H9 (cell line): ENCODE results near the gene KCNIP4. TPM values are rescaled to one million over a fixed set of nuclear protein-coding genes. Genes with fewer than 3 reads are reported as not detected.

Experiments used
- DNase-seq: peaks from one replicate; pipeline ENCODE4 v3.0.0-alpha.2; 2017
- H2AFZ ChIP-seq: one replicate; pipeline ENCODE4 v1.6.1; 2013; ENCODE audit warnings: mild to moderate bottlenecking, low read length, control low read depth, moderate library complexity
- H2AK5ac ChIP-seq: 2 replicates; pipeline ENCODE4 v1.6.1; 2013; ENCODE audit warnings: low read length, control low read depth, mixed read lengths; ENCODE audit not compliant: insufficient read length
- H2BK120ac ChIP-seq: one replicate; pipeline ENCODE4 v1.6.1; 2013; ENCODE audit warnings: low read depth, mild to moderate bottlenecking, low read length, control low read depth, inconsistent platforms; ENCODE audit not compliant: poor library complexity, severe bottlenecking
- H2BK12ac ChIP-seq: 2 replicates; pipeline ENCODE4 v1.6.1; 2013; ENCODE audit warnings: low read length, control low read depth, mixed read lengths, low read depth; ENCODE audit not compliant: insufficient read length
- H2BK15ac ChIP-seq: 2 replicates; pipeline ENCODE4 v1.6.1; 2013; ENCODE audit warnings: low read depth, low read length, control low read depth
- H2BK20ac ChIP-seq: one replicate; pipeline ENCODE4 v1.6.1; 2013; ENCODE audit warnings: low read depth, mild to moderate bottlenecking, low read length, control low read depth, inconsistent platforms; ENCODE audit not compliant: poor library complexity, severe bottlenecking
- H2BK5ac ChIP-seq: 2 replicates; pipeline ENCODE4 v1.6.1; 2013; ENCODE audit warnings: low read length, control low read depth, mixed read lengths; ENCODE audit not compliant: insufficient read length
- H3K14ac ChIP-seq: 2 replicates; pipeline ENCODE4 v1.6.1; 2013; ENCODE audit warnings: low read length, control low read depth; ENCODE audit not compliant: insufficient read depth
- H3K18ac ChIP-seq: 2 replicates; pipeline ENCODE4 v1.6.1; 2013; ENCODE audit warnings: low read depth, mild to moderate bottlenecking, mixed read lengths, low read length, control low read depth; ENCODE audit not compliant: insufficient read length
- H3K23ac ChIP-seq: 2 replicates; pipeline ENCODE4 v1.6.1; 2013; ENCODE audit warnings: low read length, control low read depth, mixed read lengths, low read depth; ENCODE audit not compliant: insufficient read length
- H3K23me2 ChIP-seq: 2 replicates; pipeline ENCODE4 v1.6.1; 2013; ENCODE audit warnings: low read depth, mild to moderate bottlenecking, mixed read lengths, low read length, control low read depth; ENCODE audit not compliant: insufficient read length, poor library complexity, severe bottlenecking
- H3K27ac ChIP-seq: 2 replicates; pipeline ENCODE4 v1.5.1; 2013; ENCODE audit warnings: low read length, control low read depth, mixed read lengths, low read depth; ENCODE audit not compliant: insufficient read length
- H3K27me3 ChIP-seq: 2 replicates; pipeline ENCODE4 v1.6.1; 2013; ENCODE audit warnings: low read length, control low read depth, inconsistent platforms; ENCODE audit not compliant: insufficient read depth
- H3K4ac ChIP-seq: 2 replicates; pipeline ENCODE4 v1.6.1; 2013; ENCODE audit warnings: low read depth, mild to moderate bottlenecking, control low read depth, inconsistent platforms, low read length, moderate library complexity
- H3K4me1 ChIP-seq: 2 replicates; pipeline ENCODE4 v1.6.1; 2013; ENCODE audit warnings: low read length, control low read depth, inconsistent platforms; ENCODE audit not compliant: insufficient read depth
- H3K4me2 ChIP-seq: 2 replicates; pipeline ENCODE4 v1.6.1; 2013; ENCODE audit warnings: low read length, control low read depth, mixed read lengths; ENCODE audit not compliant: insufficient read length, insufficient read depth
- H3K56ac ChIP-seq: 2 replicates; pipeline ENCODE4 v1.6.1; 2013; ENCODE audit warnings: low read depth, mild to moderate bottlenecking, mixed read lengths, low read length, control low read depth; ENCODE audit not compliant: insufficient read length
- H3K79me1 ChIP-seq: 2 replicates; pipeline ENCODE4 v1.6.1; 2013; ENCODE audit warnings: low read depth, mild to moderate bottlenecking, moderate library complexity, low read length, control low read depth, inconsistent platforms; ENCODE audit not compliant: insufficient read depth, poor library complexity, severe bottlenecking
- H3K79me2 ChIP-seq: 2 replicates; pipeline ENCODE4 v1.6.1; 2013; ENCODE audit warnings: low read length, control low read depth, inconsistent platforms; ENCODE audit not compliant: insufficient read depth
- H3K9ac ChIP-seq: 2 replicates; pipeline ENCODE4 v1.6.1; 2013; ENCODE audit warnings: low read length, control low read depth, mixed read lengths; ENCODE audit not compliant: insufficient read length; ENCODE audit errors: extremely low read depth
- H3K9me3 ChIP-seq: one replicate; pipeline ENCODE4 v1.6.1; 2013; ENCODE audit warnings: low read depth, low read length, inconsistent platforms; ENCODE audit not compliant: control insufficient read depth
- H3T11ph ChIP-seq: one replicate; pipeline ENCODE4 v1.6.1; 2013; ENCODE audit warnings: mild to moderate bottlenecking, low read length, control low read depth, inconsistent platforms
- H4K20me1 ChIP-seq: one replicate; pipeline ENCODE4 v1.6.1; 2013; ENCODE audit not compliant: control insufficient read depth, insufficient read length, insufficient read depth
- H4K5ac ChIP-seq: 2 replicates; pipeline ENCODE4 v1.6.1; 2013; ENCODE audit warnings: low read depth, mild to moderate bottlenecking, mixed read lengths, low read length, control low read depth; ENCODE audit not compliant: insufficient read length
- H4K8ac ChIP-seq: replicated peaks from 2 replicates; pipeline ENCODE4 v1.6.1; 2013; ENCODE audit warnings: low read length, control low read depth, mixed read lengths, low read depth; ENCODE audit not compliant: insufficient read length
- H4K91ac ChIP-seq: 2 replicates; pipeline ENCODE4 v1.6.1; 2013; ENCODE audit warnings: low read depth, mild to moderate bottlenecking, moderate library complexity, mixed read lengths, low read length, control low read depth; ENCODE audit not compliant: insufficient read length
- H3K27ac Mint-ChIP-seq, 3 experiments: 2 replicates in 2 of 3; 3 replicates in 1 of 3; pipeline ENCODE4 v1.8.0; 2020 to 2021; ENCODE audit warnings: mixed read lengths in 3 of 3, mild to moderate bottlenecking in 1 of 3, moderate library complexity in 1 of 3
- H3K27me3 Mint-ChIP-seq: 2 replicates; pipeline ENCODE4 v1.8.0; 2021; ENCODE audit warnings: low read depth, mild to moderate bottlenecking, moderate library complexity, mixed read lengths
- H3K36me3 Mint-ChIP-seq, 3 experiments: 2 replicates in 2 of 3; 3 replicates in 1 of 3; pipeline ENCODE4 v1.8.0; 2020 to 2021; ENCODE audit warnings: low read depth in 3 of 3, mixed read lengths in 3 of 3; ENCODE audit not compliant: insufficient read depth in 1 of 3
- H3K4me1 Mint-ChIP-seq, 2 experiments: 2 replicates each; pipeline ENCODE4 v1.8.0; 2020; ENCODE audit warnings: mixed read lengths in 2 of 2
- H3K4me3 Mint-ChIP-seq, 2 experiments: 2 replicates in 1 of 2; 3 replicates in 1 of 2; pipeline ENCODE4 v1.8.0; 2020 to 2021; ENCODE audit warnings: mild to moderate bottlenecking in 2 of 2, mixed read lengths in 2 of 2, moderate library complexity in 1 of 2
- H3K9me3 Mint-ChIP-seq, 2 experiments: 2 replicates in 1 of 2; 3 replicates in 1 of 2; pipeline ENCODE4 v1.8.0; 2020; ENCODE audit warnings: mild to moderate bottlenecking in 2 of 2, mixed read lengths in 2 of 2, moderate library complexity in 1 of 2
- total RNA-seq: library from RNA; stranded (reverse); gene quantifications from 2 replicates; pipeline ENCODE4 v1.2.1, GENCODE V29; 2021
- TF ChIP-seq, protein P1 (sequence below): fragments of 200-600 bp; sonication (generic); conservative IDR thresholded peaks from 3 replicates; pipeline ENCODE4 v1.8.0; 2021; ENCODE audit warnings: antibody characterized with exemption, mild to moderate bottlenecking

KCNIP4 gene
- total RNA-seq, 1 experiment from 2014 or later, result not detected

DNA sequence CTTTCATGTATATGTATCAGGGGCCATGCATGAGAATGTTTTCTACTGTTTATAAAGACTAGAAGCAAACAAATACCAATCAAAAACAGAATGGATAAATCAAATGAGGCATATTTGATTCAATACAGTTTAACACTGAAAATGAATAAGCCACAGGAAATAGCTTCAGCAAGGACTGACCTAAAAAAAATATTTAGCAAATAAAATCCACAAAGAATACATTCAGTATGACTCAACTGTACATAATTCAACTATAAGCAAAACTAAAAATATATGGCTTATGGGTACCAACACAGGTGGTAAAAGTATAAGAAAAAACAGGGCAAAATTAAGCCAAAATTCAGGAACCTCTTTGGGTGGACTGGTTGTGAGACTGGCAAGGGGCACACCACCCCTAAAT lies 112.9 kb downstream of the KCNIP4 start:
- Mint-ChIP-seq H3K4me3 (no peak overlapping the region), H3K4me1 (peaks cover 0 to 3% of the 10 kb centered on the region in 2 experiments; a peak in 1 of 4 replicates), H3K27ac (no peak overlapping the region), H3K9me3 (peaks cover 3 to 8% of the 10 kb centered on the region in 2 experiments; a peak in 4 of 5 replicates), H3K36me3 (peaks cover 0 to 7% (median 0%) of the 10 kb centered on the region in 3 experiments; a peak in 2 of 7 replicates), H3K27me3 (no peaks in the 10 kb centered on the region)
- H3K56ac ChIP-seq, result no peak overlapping the region
- H2BK20ac ChIP-seq, result no peak overlapping the region
- no peak overlapping the region for H3K18ac ChIP-seq
- no peaks in the 10 kb centered on the region for H4K20me1 ChIP-seq
- H2BK12ac ChIP-seq, result no peak overlapping the region
- no peak overlapping the region for H3K4me2 ChIP-seq
- H2BK120ac ChIP-seq, result no peak overlapping the region
- no peak overlapping the region for H2BK5ac ChIP-seq
- no peak overlapping the region for H4K5ac ChIP-seq
- no peak overlapping the region for H3T11ph ChIP-seq
- H3K79me1 ChIP-seq, result no peaks in the 10 kb centered on the region
- no peaks in the 10 kb centered on the region for H3K79me2 ChIP-seq
- H3K4me1 ChIP-seq, result no peaks in the 10 kb centered on the region
- no peak overlapping the region for H4K8ac ChIP-seq
- no peak overlapping the region for H2AFZ ChIP-seq
- no peaks in the 10 kb centered on the region for H3K9me3 ChIP-seq
- no peak for DNase-seq
- H4K91ac ChIP-seq, result no peak overlapping the region
- H3K27me3 ChIP-seq, result no peaks in the 10 kb centered on the region
- no peak overlapping the region for H3K4ac ChIP-seq
- no peak overlapping the region for H2AK5ac ChIP-seq
- H3K14ac ChIP-seq, result no peak overlapping the region
- H3K9ac ChIP-seq, result no peak overlapping the region
- H3K23ac ChIP-seq, result no peak overlapping the region
- TF ChIP-seq, protein P1, sequence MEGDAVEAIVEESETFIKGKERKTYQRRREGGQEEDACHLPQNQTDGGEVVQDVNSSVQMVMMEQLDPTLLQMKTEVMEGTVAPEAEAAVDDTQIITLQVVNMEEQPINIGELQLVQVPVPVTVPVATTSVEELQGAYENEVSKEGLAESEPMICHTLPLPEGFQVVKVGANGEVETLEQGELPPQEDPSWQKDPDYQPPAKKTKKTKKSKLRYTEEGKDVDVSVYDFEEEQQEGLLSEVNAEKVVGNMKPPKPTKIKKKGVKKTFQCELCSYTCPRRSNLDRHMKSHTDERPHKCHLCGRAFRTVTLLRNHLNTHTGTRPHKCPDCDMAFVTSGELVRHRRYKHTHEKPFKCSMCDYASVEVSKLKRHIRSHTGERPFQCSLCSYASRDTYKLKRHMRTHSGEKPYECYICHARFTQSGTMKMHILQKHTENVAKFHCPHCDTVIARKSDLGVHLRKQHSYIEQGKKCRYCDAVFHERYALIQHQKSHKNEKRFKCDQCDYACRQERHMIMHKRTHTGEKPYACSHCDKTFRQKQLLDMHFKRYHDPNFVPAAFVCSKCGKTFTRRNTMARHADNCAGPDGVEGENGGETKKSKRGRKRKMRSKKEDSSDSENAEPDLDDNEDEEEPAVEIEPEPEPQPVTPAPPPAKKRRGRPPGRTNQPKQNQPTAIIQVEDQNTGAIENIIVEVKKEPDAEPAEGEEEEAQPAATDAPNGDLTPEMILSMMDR, result no peak
- H3K23me2 ChIP-seq, result no peaks in the 10 kb centered on the region
- no peak overlapping the region for H3K27ac ChIP-seq
- H2BK15ac ChIP-seq, result no peak overlapping the region
